GM12878 (cell line): ENCODE results near the gene GATA3. TPM values are rescaled to one million over a fixed set of nuclear protein-coding genes. Genes with fewer than 3 reads are reported as not detected.

Experiments
- ATAC-seq: fragments of 200-7000 bp; cut with Tn5 transposase; 3 replicates; pipeline ENCODE4 v1.9.1; 2020; ENCODE audit warnings: mild to moderate bottlenecking, moderate library complexity
- BruUV-seq: library from RNA; stranded (reverse); fragments of 400-500 nt; replicated peaks from 2 replicates; lab custom pipeline; 2021; lab: Mats Ljungman, UMichigan
- CTCF ChIA-PET: fragments of 300-600 bp; sonication (Branson Sonifier 250); formaldehyde crosslinking; extraction: SDS; loops from one replicate; lab custom pipeline; 2021; ENCODE audit warnings: inconsistent platforms; lab: Yijun Ruan, JAX
- POLR2A ChIA-PET: fragments of 350-600 bp; formaldehyde crosslinking; extraction: SDS; loops from one replicate; lab custom pipeline; 2021; ENCODE audit warnings: inconsistent platforms; lab: Charles Lee
- RAD21 ChIA-PET: fragments of 300-600 bp; sonication (Branson Sonifier 250); formaldehyde crosslinking; loops from one replicate; lab custom pipeline; 2023; ENCODE audit warnings: antibody characterized with exemption; ENCODE audit not compliant: unreplicated experiment; lab: Charles Lee
- SMC1A ChIA-PET: fragments of 300-600 bp; sonication (Branson Sonifier 250); formaldehyde crosslinking; loops from one replicate; lab custom pipeline; 2023; ENCODE audit not compliant: unreplicated experiment, uncharacterized antibody; lab: Charles Lee
- DNase-seq: peaks from one replicate; pipeline ENCODE4 v3.0.0-alpha.2; 2011; ENCODE audit warnings: low read depth, low spot score
- FAIRE-seq: peaks from 3 replicates; lab custom pipeline; 2011; peaks lifted over from hg19 to GRCh38; lab: Jason Lieb, UNC
- H2AFZ ChIP-seq: 2 replicates; pipeline ENCODE4 v1.6.0; 2011; ENCODE audit warnings: low read depth, low read length, control low read depth; ENCODE audit not compliant: control insufficient read depth
- H3K27ac ChIP-seq: 2 replicates; pipeline ENCODE4 v1.5.1; 2011; ENCODE audit warnings: control low read depth; ENCODE audit not compliant: control insufficient read depth, insufficient read depth
- H3K27me3 ChIP-seq, 2 experiments: replicated peaks in 1 of 2; 2 replicates each; pipeline versions ENCODE4 v1.6.0 to v1.6.1; 2011; ENCODE audit warnings: low read length in 1 of 2; ENCODE audit not compliant: control insufficient read depth in 2 of 2, insufficient read depth in 2 of 2
- H3K36me3 ChIP-seq, 2 experiments: 2 replicates each; pipeline ENCODE4 v1.5.1; 2011; ENCODE audit warnings: low read length in 1 of 2; ENCODE audit not compliant: control insufficient read depth in 2 of 2, insufficient read depth in 2 of 2
- H3K4me1 ChIP-seq: 2 replicates; pipeline ENCODE4 v1.6.1; 2011; ENCODE audit warnings: mild to moderate bottlenecking, low read length, moderate library complexity, mixed read lengths; ENCODE audit not compliant: control insufficient read depth, insufficient read depth
- H3K4me2 ChIP-seq: 2 replicates; pipeline ENCODE4 v1.6.0; 2011; ENCODE audit warnings: control low read depth; ENCODE audit not compliant: control insufficient read depth, insufficient read depth
- H3K4me3 ChIP-seq: fragments of 200-600 bp; sonication (generic); 2 replicates; pipeline ENCODE4 v1.5.1; 2016
- H3K79me2 ChIP-seq: 2 replicates; pipeline ENCODE4 v1.6.0; 2011; ENCODE audit warnings: low read length; ENCODE audit not compliant: control insufficient read depth, insufficient read depth
- H3K9ac ChIP-seq: 2 replicates; pipeline ENCODE4 v1.8.0; 2011; ENCODE audit warnings: low read length, control low read depth, mixed read lengths; ENCODE audit not compliant: control insufficient read depth, insufficient read depth
- H3K9me3 ChIP-seq: replicated peaks from 3 replicates; pipeline ENCODE4 v1.5.1; 2011; ENCODE audit warnings: mild to moderate bottlenecking, low read length; ENCODE audit not compliant: control insufficient read depth, insufficient read depth
- H4K20me1 ChIP-seq: 2 replicates; pipeline ENCODE4 v1.6.0; 2011; ENCODE audit not compliant: control insufficient read depth, insufficient read depth
- BCL3 ChIP-seq: IDR thresholded peaks from 2 replicates; pipeline ENCODE4 v1.6.1; 2011; ENCODE audit warnings: borderline replicate concordance, low read depth, mild to moderate bottlenecking, moderate library complexity, low read length; ENCODE audit not compliant: insufficient read depth, poor library complexity, severe bottlenecking
- CEBPB ChIP-seq, 2 experiments: fragments of 150-350 bp in 1 of 2; IDR thresholded peaks; 2 replicates each; pipeline ENCODE4 v1.6.1; 2012 to 2014; ENCODE audit warnings: low read depth in 2 of 2, low read length in 2 of 2, borderline replicate concordance in 1 of 2, inconsistent platforms in 1 of 2
- CTCF ChIP-seq, 3 experiments: IDR thresholded peaks in 2 of 3; conservative IDR thresholded peaks in 1 of 3; 2 replicates each; pipeline ENCODE4 v1.5.1; 2011; ENCODE audit warnings: low read depth in 3 of 3, low read length in 3 of 3, mild to moderate bottlenecking in 3 of 3, control low read depth in 2 of 3, moderate library complexity in 2 of 3, inconsistent platforms in 1 of 3, mixed read lengths in 1 of 3; ENCODE audit not compliant: control insufficient read depth in 2 of 3, insufficient read depth in 1 of 3; ENCODE audit errors: extremely low read depth in 1 of 3
- FOXM1 ChIP-seq: IDR thresholded peaks from 2 replicates; pipeline ENCODE4 v1.6.1; 2012; ENCODE audit warnings: low read depth, mild to moderate bottlenecking, inconsistent platforms, low read length, moderate library complexity
- IKZF2 ChIP-seq, 2 experiments: fragments of 450-650 bp; IDR thresholded peaks; 2 replicates each; pipeline ENCODE4 v1.6.1; 2017; ENCODE audit warnings: mild to moderate bottlenecking in 2 of 2, moderate library complexity in 2 of 2
- MAX ChIP-seq: IDR thresholded peaks from 2 replicates; pipeline ENCODE4 v1.6.1; 2012; ENCODE audit warnings: low read depth, low read length, improper control_type of control experiment
- MLLT1 ChIP-seq: fragments of 450-650 bp; IDR thresholded peaks from 2 replicates; pipeline ENCODE4 v1.6.1; 2016; ENCODE audit warnings: mild to moderate bottlenecking
- MTA2 ChIP-seq: fragments of 450-650 bp; IDR thresholded peaks from 2 replicates; pipeline ENCODE4 v1.6.1; 2016; ENCODE audit warnings: low read depth, mild to moderate bottlenecking, moderate library complexity
- NBN ChIP-seq: fragments of 450-650 bp; IDR thresholded peaks from 2 replicates; pipeline ENCODE4 v1.6.1; 2016
- NR2F1 ChIP-seq: fragments of 450-650 bp; conservative IDR thresholded peaks from 2 replicates; pipeline ENCODE4 v1.6.1; 2017; ENCODE audit warnings: mild to moderate bottlenecking
- TCF3 ChIP-seq: IDR thresholded peaks from 2 replicates; pipeline ENCODE4 v1.6.1; 2012; ENCODE audit warnings: low read depth, mild to moderate bottlenecking, low read length, borderline replicate concordance; ENCODE audit not compliant: insufficient read depth
- ZNF592 ChIP-seq: fragments of 450-650 bp; IDR thresholded peaks from 2 replicates; pipeline ENCODE4 v1.6.1; 2017; ENCODE audit warnings: mild to moderate bottlenecking, moderate library complexity
- WGBS: methylation state at CpG from one replicate; pipeline ENCODE4 v1.1.6; 2016; ENCODE audit warnings: low lambda C conversion rate; ENCODE audit not compliant: insufficient replicate concordance, insufficient coverage; ENCODE audit errors: missing lambda C conversion rate; 5-methylcytosine and 5-hydroxymethylcytosine counted together
- in situ Hi-C: fragments of 300-500 bp; cut with MboI; formaldehyde crosslinking; loops from 9 replicates; pipeline ENCODE4 v1.14.3; 2018; ENCODE audit warnings: mixed read lengths
- intact Hi-C: fragments of 100-400 bp; cut with micrococcal nuclease; formaldehyde crosslinking; loops from one replicate; pipeline ENCODE4 v1.14.2; 2022; ENCODE audit not compliant: unreplicated experiment
- polyA plus RNA-seq, 11 experiments: library from polyadenylated mRNA; depleted of rRNA in 4 of 11; unstranded in 6 of 11; stranded (reverse) in 5 of 11; fragments of >200 nt; fragmentation: Nextera tagmentation in 4 of 11; fragmentation: Illumina TruSeq in 1 of 11; extraction: Ambion mirVana in 4 of 11; extraction: Trizol in 1 of 11; gene quantifications; 1 replicate in 1 of 11; 2 replicates in 10 of 11; pipeline versions ENCODE4 v1.2.1 to v1.2.3, GENCODE V29; 2011 to 2016; ENCODE audit warnings: inconsistent platforms in 2 of 11, missing spikeins in 2 of 11, low read depth in 1 of 11
- total RNA-seq, 4 experiments: library from RNA; depleted of rRNA in 3 of 4; stranded (reverse); fragments of >200 nt in 3 of 4; fragmentation: Illumina TruSeq in 1 of 4; extraction: Trizol in 1 of 4; gene quantifications; 2 replicates each; pipeline versions ENCODE4 v1.2.1 to v1.2.3, GENCODE V29; 2013 to 2021

GATA3 gene
- total and polyA plus RNA-seq, 10 of the 15 experiments (the other 5 are each of a cell fraction or from before 2014, with no cell fraction given) = 0.08 to 0.80 (median 0.29) TPM

GRCh38 chr10:8056871-8057331, 2.4 kb downstream of the GATA3 start:
- BruUV-seq = no TSS peak
- WGBS = 22% methylated on average over 13 of the region's 13 CpGs

More at GRCh38 chr10:8056871-8057331, 2.4 kb downstream of the GATA3 start:
- DNase-seq (peak; percentile 32), FAIRE-seq (no peak), ATAC-seq (peak; percentile 18)
- 0 out of 2 replicates have a peak overlapping the region, but pooled peaks have one; percentile 11 for H3K27ac ChIP-seq
- no peaks in the 10 kb centered on the region for H3K9me3 ChIP-seq
- peaks cover 15% of the 10 kb centered on the region for H3K4me1 ChIP-seq
- H3K9ac ChIP-seq = no peak overlapping the region
- POLR2A ChIA-PET = no interaction called here
- intact Hi-C loops = loop anchor here (10.0 kb wide), 3 partner anchors 308 to 1248 kb away; no protein-coding TSS in a partner anchor
- in situ Hi-C loops = no loop called here
- H3K36me3 ChIP-seq = no peaks in the 10 kb centered on the region
- H2AFZ ChIP-seq = peak overlapping the region; percentile 31
- H3K27me3 ChIP-seq = peaks cover 6% of the 10 kb centered on the region in 2 experiments; a peak in 3 of 4 replicates
- peak overlapping the region; percentile 60 for H3K4me2 ChIP-seq
- TF ChIP-seq TCF3 = no peak
- TF ChIP-seq MTA2 = 0 out of 2 replicates have a peak, but pooled peaks have one; percentile 11
- no peak for TF ChIP-seq CEBPB (IDR thresholded peaks at IDR 0.05; ENCODE audit: borderline replicate concordance in 1 of 2, low read depth in 2 of 2, low read length in 2 of 2)
- TF ChIP-seq NBN = peak; percentile 27; the same call in 1 of the 2 replicates
- peak in 1 of 3 experiments; percentile 28; a peak in 1 of 6 replicates for TF ChIP-seq CTCF (IDR thresholded peaks at IDR 0.05 in 2 of 3, conservative IDR thresholded peaks at IDR 0.05 in 1 of 3; ENCODE audit: control insufficient read depth in 2 of 3, extremely low read depth in 1 of 3, insufficient read depth in 1 of 3, low read depth in 3 of 3, low read length in 3 of 3)
- 0 out of 2 replicates have a peak, but pooled peaks have one; percentile 18 for TF ChIP-seq MLLT1
- no peak for TF ChIP-seq FOXM1
- TF ChIP-seq BCL3 = no peak
- no peak for TF ChIP-seq ZNF592
- peak; percentile 21 to 32; a peak in 1 of 4 replicates for TF ChIP-seq IKZF2 (IDR thresholded peaks at IDR 0.05)
- 0 out of 2 replicates have a peak, but pooled peaks have one; percentile 20 for TF ChIP-seq NR2F1
- no peak for TF ChIP-seq MAX
- CTCF ChIA-PET = interaction anchor here (1.4 kb wide), 1 partner anchor 420 kb away, joined by 3 read pairs; no protein-coding TSS in a partner anchor
- H3K4me3 ChIP-seq = peak overlapping the region; percentile 63
- H3K79me2 ChIP-seq = no peaks in the 10 kb centered on the region
- RAD21 ChIA-PET = interaction anchor here (0.9 kb wide), 1 partner anchor 1151 kb away, joined by 3 read pairs; no protein-coding TSS in a partner anchor
- H4K20me1 ChIP-seq = no peaks in the 10 kb centered on the region
- SMC1A ChIA-PET = interaction anchor here (1.6 kb wide), 1 partner anchor 10 kb away, joined by 7 read pairs; no protein-coding TSS in a partner anchor
